BJ (cell line): Measurements from ENCODE around the gene ERF. TPM values are rescaled to one million over a fixed set of nuclear protein-coding genes. Genes with fewer than 3 reads are reported as not detected.

Experiments used
- CTCF ChIA-PET: fragments of 350-600 bp; formaldehyde crosslinking; extraction: SDS; loops from one replicate; lab custom pipeline; 2021; ENCODE audit warnings: antibody characterized with exemption, inconsistent platforms; lab: Yijun Ruan, JAX
- POLR2A ChIA-PET: fragments of 300-600 bp; sonication (Branson Sonifier 250); formaldehyde crosslinking; extraction: SDS; loops from one replicate; lab custom pipeline; 2021; ENCODE audit warnings: antibody characterized with exemption; lab: Charles Lee
- DNase-seq: peaks from one replicate; pipeline ENCODE4 v3.0.0-alpha.2; 2011; ENCODE audit warnings: low read depth
- H3K27me3 ChIP-seq: 2 replicates; pipeline ENCODE4 v1.6.0; 2011; ENCODE audit warnings: low read length; ENCODE audit not compliant: control insufficient read depth, insufficient read depth
- H3K36me3 ChIP-seq: 2 replicates; pipeline ENCODE4 v1.5.1; 2011; ENCODE audit warnings: low read length; ENCODE audit not compliant: control insufficient read depth, insufficient read depth
- H3K4me3 ChIP-seq: 2 replicates; pipeline ENCODE4 v1.5.1; 2011; ENCODE audit warnings: low read depth, mild to moderate bottlenecking, control low read depth, low read length
- polyA plus RNA-seq: library from polyadenylated mRNA; depleted of rRNA; stranded (reverse); fragments of >200 nt; gene quantifications from 2 replicates; pipeline ENCODE4 v1.2.3, GENCODE V29; 2011; rRNA removed
- TF ChIP-seq, protein P1 (sequence below): IDR thresholded peaks from 2 replicates; pipeline ENCODE4 v1.5.1; 2011; ENCODE audit warnings: low read depth, mild to moderate bottlenecking, control low read depth, inconsistent platforms, low read length, moderate library complexity; ENCODE audit not compliant: insufficient read depth

Gene ERF
- polyA plus RNA-seq, 1 experiment: 51.4 TPM

DNA sequence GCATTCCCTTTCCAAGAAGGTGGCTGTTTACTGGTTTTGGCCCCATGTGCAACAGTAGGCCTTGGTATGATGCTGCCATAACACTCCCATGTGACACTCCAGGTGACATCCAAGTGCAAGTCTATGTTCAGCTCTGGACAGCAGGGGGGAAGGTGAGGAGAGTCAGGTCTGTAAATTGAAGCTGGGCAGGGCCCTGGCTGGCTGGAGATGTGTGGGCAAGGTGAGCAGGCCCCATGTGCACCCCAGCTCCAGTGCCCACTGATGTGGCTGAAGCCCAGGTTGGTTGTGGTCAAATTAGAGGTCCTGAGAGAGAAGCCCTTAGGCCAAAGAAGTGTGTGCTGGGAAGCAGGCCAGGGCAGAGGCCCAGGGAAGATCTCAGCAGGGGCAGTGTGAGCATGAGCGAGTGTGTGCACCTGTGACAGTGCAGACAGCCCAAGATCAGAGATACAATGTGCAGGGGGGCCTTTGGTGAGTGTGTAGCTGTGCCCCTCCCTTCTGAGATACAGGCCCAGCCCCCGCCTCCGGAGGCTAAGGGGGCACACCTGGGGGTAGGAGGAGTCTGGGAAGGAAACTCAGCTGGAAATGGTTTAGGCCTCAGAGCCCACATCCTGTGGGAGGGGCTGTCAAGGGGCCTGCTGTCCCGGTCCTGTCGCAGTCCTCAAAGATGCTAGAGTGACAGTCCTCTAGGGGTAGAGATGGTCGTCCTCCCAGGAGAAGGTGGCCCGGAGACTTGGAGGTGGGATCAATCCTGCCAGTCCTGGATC, 56.1 kb downstream of the ERF start:
- Histone ChIP-seq H3K27me3 (no peaks in the 10 kb centered on the region), H3K4me3 (no peak overlapping the region), H3K36me3 (peaks cover 19% of the 10 kb centered on the region)
- TF ChIP-seq, protein P1, sequence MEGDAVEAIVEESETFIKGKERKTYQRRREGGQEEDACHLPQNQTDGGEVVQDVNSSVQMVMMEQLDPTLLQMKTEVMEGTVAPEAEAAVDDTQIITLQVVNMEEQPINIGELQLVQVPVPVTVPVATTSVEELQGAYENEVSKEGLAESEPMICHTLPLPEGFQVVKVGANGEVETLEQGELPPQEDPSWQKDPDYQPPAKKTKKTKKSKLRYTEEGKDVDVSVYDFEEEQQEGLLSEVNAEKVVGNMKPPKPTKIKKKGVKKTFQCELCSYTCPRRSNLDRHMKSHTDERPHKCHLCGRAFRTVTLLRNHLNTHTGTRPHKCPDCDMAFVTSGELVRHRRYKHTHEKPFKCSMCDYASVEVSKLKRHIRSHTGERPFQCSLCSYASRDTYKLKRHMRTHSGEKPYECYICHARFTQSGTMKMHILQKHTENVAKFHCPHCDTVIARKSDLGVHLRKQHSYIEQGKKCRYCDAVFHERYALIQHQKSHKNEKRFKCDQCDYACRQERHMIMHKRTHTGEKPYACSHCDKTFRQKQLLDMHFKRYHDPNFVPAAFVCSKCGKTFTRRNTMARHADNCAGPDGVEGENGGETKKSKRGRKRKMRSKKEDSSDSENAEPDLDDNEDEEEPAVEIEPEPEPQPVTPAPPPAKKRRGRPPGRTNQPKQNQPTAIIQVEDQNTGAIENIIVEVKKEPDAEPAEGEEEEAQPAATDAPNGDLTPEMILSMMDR: no peak
- ChIA-PET POLR2A (no interaction called here), CTCF (interaction anchor here (1.3 to 2.0 kb wide), 2 partner anchors 14 to 87 kb away, joined by 3 to 6 read pairs; no protein-coding TSS in a partner anchor)
- DNase-seq: no peak

Other genes starting within 250 kb of the ERF start
- gene GRIK5, start 184.9 kb downstream of the ERF start, polyA plus RNA-seq: 0.06 and 0.10 TPM in 2 replicates
- 5.6 and 10.4 TPM in 2 replicates for gene ZNF574, start 179.0 kb downstream of the ERF start, polyA plus RNA-seq
- 1.8 and 2.2 TPM in 2 replicates for gene POU2F2, start 122.7 kb downstream of the ERF start, polyA plus RNA-seq
- gene DEDD2, start 37.5 kb downstream of the ERF start, polyA plus RNA-seq: 19.1 and 30.4 TPM in 2 replicates
- gene ZNF526, start 34.8 kb downstream of the ERF start, polyA plus RNA-seq: 4.8 and 5.9 TPM in 2 replicates
- 27.7 and 36.1 TPM in 2 replicates for gene GSK3A, start 12.5 kb downstream of the ERF start, polyA plus RNA-seq
- 3.5 and 7.0 TPM in 2 replicates for gene CIC, start 14.1 kb upstream of the ERF start, polyA plus RNA-seq
- gene PRR19, start 47.0 kb upstream of the ERF start, polyA plus RNA-seq: 0.43 and 0.93 TPM in 2 replicates
- gene PAFAH1B3, start 47.5 kb upstream of the ERF start, polyA plus RNA-seq: 24.7 and 35.7 TPM in 2 replicates
- gene TMEM145, start 58.2 kb upstream of the ERF start, polyA plus RNA-seq: 0.07 TPM in 1 of 2 replicates, not detected in the other
- 6.8 and 9.6 TPM in 2 replicates for gene MEGF8, start 70.5 kb upstream of the ERF start, polyA plus RNA-seq
- 0.38 and 0.78 TPM in 2 replicates for gene CNFN, start 135.2 kb upstream of the ERF start, polyA plus RNA-seq
- gene LIPE, start 172.3 kb upstream of the ERF start, polyA plus RNA-seq: 1.9 and 3.3 TPM in 2 replicates
- not detected in 2 replicates for gene CXCL17, start 187.8 kb upstream of the ERF start, polyA plus RNA-seq